SK-N-SH (cell line): ENCODE measurements around the gene KRTAP10-10. TPM values are rescaled to one million over a fixed set of nuclear protein-coding genes. Genes with fewer than 3 reads are reported as not detected.

Experiments
- CTCF ChIA-PET: fragments of 300-600, 350-600 bp; formaldehyde crosslinking; extraction: SDS; loops from one replicate; lab custom pipeline; 2021; lab: Yijun Ruan, JAX
- POLR2A ChIA-PET: fragments of 350-600 bp; sonication (Branson Sonifier 250); formaldehyde crosslinking; extraction: SDS; loops from one replicate; lab custom pipeline; 2020; ENCODE audit warnings: antibody characterized with exemption, inconsistent platforms; lab: Yijun Ruan, JAX
- DNase-seq: peaks from one replicate; pipeline ENCODE4 v3.0.0; 2012
- H2AFZ ChIP-seq: fragments of 200-600 bp; sonication (generic); 2 replicates; pipeline ENCODE4 v1.8.1; 2016; ENCODE audit warnings: antibody characterized with exemption, mild to moderate bottlenecking, low read depth
- H3F3A ChIP-seq: fragments of 200-600 bp; sonication (generic); replicated peaks from 2 replicates; pipeline ENCODE3; 2016; ENCODE audit warnings: antibody characterized with exemption, mild to moderate bottlenecking; ENCODE audit not compliant: insufficient read depth
- H3K27ac ChIP-seq, 2 experiments: fragments of 200-500 bp in 1 of 2; fragments of 200-600 bp in 1 of 2; sonication (Bioruptor generic) in 1 of 2; sonication (generic), shearing (Covaris generic) in 1 of 2; 2 replicates each; pipeline versions ENCODE4 v1.5.1 to v1.6.1; 2014 to 2016; ENCODE audit warnings: low read depth in 2 of 2, inconsistent platforms in 1 of 2, low read length in 1 of 2, mild to moderate bottlenecking in 1 of 2, mixed read lengths in 1 of 2
- H3K27me3 ChIP-seq: fragments of 200-600 bp; sonication (generic), shearing (Covaris generic); 2 replicates; pipeline ENCODE4 v1.6.1; 2016; ENCODE audit warnings: mixed run types; ENCODE audit not compliant: insufficient read depth
- H3K36me3 ChIP-seq, 2 experiments: fragments of 200-500 bp in 1 of 2; fragments of 200-600 bp in 1 of 2; sonication (Bioruptor generic) in 1 of 2; sonication (generic) in 1 of 2; replicated peaks in 1 of 2; 2 replicates each; pipeline versions ENCODE3 to v1.5.1; 2014 to 2016; ENCODE audit warnings: low read length in 1 of 2, mild to moderate bottlenecking in 1 of 2; ENCODE audit not compliant: insufficient read depth in 2 of 2, control insufficient read depth in 1 of 2
- H3K4me1 ChIP-seq, 2 experiments: fragments of 200-500 bp in 1 of 2; fragments of 200-600 bp in 1 of 2; sonication (Bioruptor generic) in 1 of 2; sonication (generic), shearing (Covaris generic) in 1 of 2; 2 replicates each; pipeline versions ENCODE4 v1.5.1 to v1.6.1; 2014 to 2016; ENCODE audit warnings: low read depth in 1 of 2, low read length in 1 of 2, mixed run types in 1 of 2; ENCODE audit not compliant: insufficient read depth in 2 of 2, control insufficient read depth in 1 of 2
- H3K4me2 ChIP-seq: fragments of 200-600 bp; sonication (generic), shearing (Covaris generic); 2 replicates; pipeline ENCODE4 v1.6.1; 2017; ENCODE audit warnings: mixed run types
- H3K4me3 ChIP-seq, 2 experiments: fragments of 200-500 bp in 1 of 2; fragments of 200-600 bp in 1 of 2; sonication (Bioruptor generic) in 1 of 2; sonication (generic), shearing (Covaris generic) in 1 of 2; 2 replicates each; pipeline versions ENCODE4 v1.5.1 to v1.8.1; 2014 to 2016; ENCODE audit warnings: low read depth in 2 of 2, inconsistent platforms in 1 of 2, low read length in 1 of 2, mild to moderate bottlenecking in 1 of 2, mixed read lengths in 1 of 2, moderate library complexity in 1 of 2
- H3K79me2 ChIP-seq: fragments of 200-600 bp; sonication (generic); 2 replicates; pipeline ENCODE4 v1.8.1; 2017; ENCODE audit warnings: mild to moderate bottlenecking; ENCODE audit not compliant: insufficient read depth
- H3K9ac ChIP-seq: fragments of 200-600 bp; sonication (generic); 2 replicates; pipeline ENCODE4 v1.6.1; 2017; ENCODE audit warnings: mixed run types
- H3K9me2 ChIP-seq: fragments of 200-600 bp; sonication (generic); 2 replicates; pipeline ENCODE4 v1.6.1; 2017; ENCODE audit warnings: mixed run types
- H3K9me3 ChIP-seq: fragments of 200-600 bp; sonication (generic); 2 replicates; pipeline ENCODE4 v1.6.1; 2017; ENCODE audit warnings: mixed run types, mild to moderate bottlenecking, moderate library complexity
- H4K20me1 ChIP-seq: fragments of 200-600 bp; sonication (generic); 2 replicates; pipeline ENCODE4 v1.6.1; 2017; ENCODE audit warnings: mild to moderate bottlenecking, mixed run types; ENCODE audit not compliant: insufficient read depth
- CHD2 ChIP-seq: fragments of 150-350 bp; IDR thresholded peaks from 2 replicates; pipeline ENCODE4 v1.6.1; 2018; ENCODE audit warnings: low read length; ENCODE audit not compliant: partially characterized antibody
- ELF1 ChIP-seq: IDR thresholded peaks from 2 replicates; pipeline ENCODE4 v1.4.0; 2012
- EP300 ChIP-seq, 2 experiments: IDR thresholded peaks; 2 replicates each; pipeline versions ENCODE4 v1.4.0 to v1.6.1; 2012; ENCODE audit warnings: borderline replicate concordance in 1 of 2, low read depth in 1 of 2, low read length in 1 of 2
- FOXM1 ChIP-seq: IDR thresholded peaks from 2 replicates; pipeline ENCODE4 v1.4.0; 2012; ENCODE audit warnings: low read depth, mild to moderate bottlenecking
- MXI1 ChIP-seq: IDR thresholded peaks from 2 replicates; pipeline ENCODE4 v1.6.1; 2012; ENCODE audit warnings: mild to moderate bottlenecking, low read depth, low read length, improper control_type of control experiment
- NFIC ChIP-seq: IDR thresholded peaks from 2 replicates; pipeline ENCODE4 v1.4.0; 2012; ENCODE audit warnings: borderline replicate concordance
- NRF1 ChIP-seq: IDR thresholded peaks from 2 replicates; pipeline ENCODE4 v1.6.1; 2012; ENCODE audit warnings: low read depth, mild to moderate bottlenecking, low read length
- POLR2AphosphoS5 ChIP-seq: IDR thresholded peaks from 2 replicates; pipeline ENCODE4 v1.6.1; 2012; ENCODE audit warnings: low read depth, low read length
- RAD21 ChIP-seq: IDR thresholded peaks from 2 replicates; pipeline ENCODE4 v1.6.1; 2012; ENCODE audit warnings: mild to moderate bottlenecking, low read length
- RFX5 ChIP-seq: IDR thresholded peaks from 2 replicates; pipeline ENCODE4 v1.6.1; 2012; ENCODE audit warnings: mild to moderate bottlenecking, improper control_type of control experiment, low read length
- RXRA ChIP-seq: IDR thresholded peaks from 2 replicates; pipeline ENCODE4 v1.4.0; 2012; ENCODE audit warnings: low read depth, mild to moderate bottlenecking, borderline replicate concordance
- SIN3A ChIP-seq: IDR thresholded peaks from 2 replicates; pipeline ENCODE4 v1.6.1; 2012; ENCODE audit warnings: low read depth, mild to moderate bottlenecking, low read length, moderate library complexity, borderline replicate concordance
- SMC3 ChIP-seq: IDR thresholded peaks from 2 replicates; pipeline ENCODE4 v1.6.1; 2012; ENCODE audit warnings: low read depth, low read length, improper control_type of control experiment
- TCF12 ChIP-seq: IDR thresholded peaks from 2 replicates; pipeline ENCODE4 v1.4.0; 2012
- YY1 ChIP-seq: IDR thresholded peaks from 2 replicates; pipeline ENCODE4 v1.4.0; 2012; ENCODE audit warnings: low read depth, mild to moderate bottlenecking
- WGBS: methylation state at CpG from one replicate; pipeline ENCODE4 v1.1.6; 2017; ENCODE audit warnings: low lambda C conversion rate; 5-methylcytosine and 5-hydroxymethylcytosine counted together
- polyA plus RNA-seq, 3 experiments: library from polyadenylated mRNA; depleted of rRNA; stranded (reverse); fragments of >200 nt; gene quantifications; 2 replicates each; pipeline ENCODE4 v1.2.3, GENCODE V29; 2012
- TF ChIP-seq, protein P1 (sequence below): fragments of 150-350 bp; IDR thresholded peaks from 2 replicates; pipeline ENCODE4 v1.6.1; 2016; ENCODE audit warnings: mild to moderate bottlenecking, low read depth, low read length
- TF ChIP-seq, protein P2 (sequence below): IDR thresholded peaks from 2 replicates; pipeline ENCODE4 v1.4.0; 2012; ENCODE audit warnings: low read depth
- TF ChIP-seq, protein P3 (sequence below): IDR thresholded peaks from 2 replicates; pipeline ENCODE4 v1.4.0; 2012; ENCODE audit warnings: low read depth, borderline replicate concordance
- TF ChIP-seq, protein P4 (sequence below): fragments of 200-600 bp; sonication (generic); IDR thresholded peaks from 2 replicates; pipeline ENCODE4 v1.6.1; 2017; ENCODE audit warnings: antibody characterized with exemption, mild to moderate bottlenecking, moderate library complexity
- TF ChIP-seq, protein P5 (sequence below): IDR thresholded peaks from 2 replicates; pipeline ENCODE4 v1.6.1; 2012; ENCODE audit warnings: mild to moderate bottlenecking, low read depth, low read length, moderate library complexity

KRTAP10-10 gene
- polyA plus RNA-seq, 1 of the 3 experiments (the other 2 are of a cell fraction) = not detected

DNA sequence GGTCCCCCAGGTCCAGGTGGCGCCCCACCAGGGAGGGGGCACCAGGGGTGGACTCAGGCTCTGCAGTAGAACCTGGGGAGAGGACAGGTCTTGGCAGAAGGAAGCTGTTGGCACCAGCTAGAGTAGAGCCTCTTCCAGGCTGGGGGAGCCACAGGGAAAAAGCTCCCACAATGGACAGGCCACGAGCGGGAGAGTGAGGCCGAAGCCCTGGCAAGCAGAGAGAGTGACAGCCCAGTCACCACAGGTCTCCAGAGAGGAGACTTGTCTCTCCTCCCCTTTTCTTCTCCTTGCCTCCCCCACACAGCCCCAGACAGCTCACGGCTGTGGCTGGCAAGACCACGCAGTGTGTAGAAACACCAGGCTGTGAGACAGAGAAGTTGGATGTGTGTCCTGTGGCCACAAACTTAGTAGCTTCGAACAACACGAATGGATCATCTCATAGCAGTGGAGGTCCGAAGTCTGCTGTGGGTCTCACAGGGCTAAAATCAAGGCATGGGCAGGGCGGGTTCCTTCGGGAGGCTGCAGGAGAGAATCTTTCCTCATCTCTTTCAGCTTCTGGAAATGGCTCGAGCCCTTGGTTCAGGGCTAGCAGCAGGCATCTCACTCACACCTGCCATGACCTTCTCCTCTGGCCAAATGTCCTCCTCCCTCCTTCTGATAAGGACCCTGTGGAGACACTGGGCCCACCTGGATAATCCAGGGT, 14.0 kb downstream of the KRTAP10-10 start:
- 12% methylated on average over 9 of the region's 12 CpGs for WGBS
- H3K79me2 ChIP-seq = no peaks in the 10 kb centered on the region
- no peak overlapping the region for H3K4me2 ChIP-seq
- no peak for DNase-seq
- H3K36me3 ChIP-seq = no peaks in the 10 kb centered on the region
- no peaks in the 10 kb centered on the region for H3K4me1 ChIP-seq
- no peaks in the 10 kb centered on the region for H3K9me3 ChIP-seq
- H3K9me2 ChIP-seq = no peaks in the 10 kb centered on the region
- CTCF ChIA-PET = no interaction called here
- no peak overlapping the region for H3K9ac ChIP-seq
- H3K27me3 ChIP-seq = peaks cover 62% of the 10 kb centered on the region
- POLR2A ChIA-PET = no interaction called here
- no peak overlapping the region for H3K4me3 ChIP-seq
- TF ChIP-seq, protein P1, sequence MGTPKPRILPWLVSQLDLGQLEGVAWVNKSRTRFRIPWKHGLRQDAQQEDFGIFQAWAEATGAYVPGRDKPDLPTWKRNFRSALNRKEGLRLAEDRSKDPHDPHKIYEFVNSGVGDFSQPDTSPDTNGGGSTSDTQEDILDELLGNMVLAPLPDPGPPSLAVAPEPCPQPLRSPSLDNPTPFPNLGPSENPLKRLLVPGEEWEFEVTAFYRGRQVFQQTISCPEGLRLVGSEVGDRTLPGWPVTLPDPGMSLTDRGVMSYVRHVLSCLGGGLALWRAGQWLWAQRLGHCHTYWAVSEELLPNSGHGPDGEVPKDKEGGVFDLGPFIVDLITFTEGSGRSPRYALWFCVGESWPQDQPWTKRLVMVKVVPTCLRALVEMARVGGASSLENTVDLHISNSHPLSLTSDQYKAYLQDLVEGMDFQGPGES = no peak
- TF ChIP-seq SMC3 (no peak), MXI1 (no peak), NRF1 (no peak), POLR2AphosphoS5 (no peak), YY1 (no peak), RAD21 (no peak), TCF12 (no peak), FOXM1 (no peak), ELF1 (no peak), RXRA (no peak), CHD2 (no peak), EP300 (IDR thresholded peaks at IDR 0.05; ENCODE audit: borderline replicate concordance in 1 of 2, low read depth in 1 of 2, low read length in 1 of 2) (no peak), RFX5 (no peak), NFIC (no peak), SIN3A (no peak)
- TF ChIP-seq, protein P2, sequence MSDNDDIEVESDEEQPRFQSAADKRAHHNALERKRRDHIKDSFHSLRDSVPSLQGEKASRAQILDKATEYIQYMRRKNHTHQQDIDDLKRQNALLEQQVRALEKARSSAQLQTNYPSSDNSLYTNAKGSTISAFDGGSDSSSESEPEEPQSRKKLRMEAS = no peak
- TF ChIP-seq, protein P3, sequence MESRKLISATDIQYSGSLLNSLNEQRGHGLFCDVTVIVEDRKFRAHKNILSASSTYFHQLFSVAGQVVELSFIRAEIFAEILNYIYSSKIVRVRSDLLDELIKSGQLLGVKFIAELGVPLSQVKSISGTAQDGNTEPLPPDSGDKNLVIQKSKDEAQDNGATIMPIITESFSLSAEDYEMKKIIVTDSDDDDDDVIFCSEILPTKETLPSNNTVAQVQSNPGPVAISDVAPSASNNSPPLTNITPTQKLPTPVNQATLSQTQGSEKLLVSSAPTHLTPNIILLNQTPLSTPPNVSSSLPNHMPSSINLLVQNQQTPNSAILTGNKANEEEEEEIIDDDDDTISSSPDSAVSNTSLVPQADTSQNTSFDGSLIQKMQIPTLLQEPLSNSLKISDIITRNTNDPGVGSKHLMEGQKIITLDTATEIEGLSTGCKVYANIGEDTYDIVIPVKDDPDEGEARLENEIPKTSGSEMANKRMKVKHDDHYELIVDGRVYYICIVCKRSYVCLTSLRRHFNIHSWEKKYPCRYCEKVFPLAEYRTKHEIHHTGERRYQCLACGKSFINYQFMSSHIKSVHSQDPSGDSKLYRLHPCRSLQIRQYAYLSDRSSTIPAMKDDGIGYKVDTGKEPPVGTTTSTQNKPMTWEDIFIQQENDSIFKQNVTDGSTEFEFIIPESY = no peak
- TF ChIP-seq, protein P4, sequence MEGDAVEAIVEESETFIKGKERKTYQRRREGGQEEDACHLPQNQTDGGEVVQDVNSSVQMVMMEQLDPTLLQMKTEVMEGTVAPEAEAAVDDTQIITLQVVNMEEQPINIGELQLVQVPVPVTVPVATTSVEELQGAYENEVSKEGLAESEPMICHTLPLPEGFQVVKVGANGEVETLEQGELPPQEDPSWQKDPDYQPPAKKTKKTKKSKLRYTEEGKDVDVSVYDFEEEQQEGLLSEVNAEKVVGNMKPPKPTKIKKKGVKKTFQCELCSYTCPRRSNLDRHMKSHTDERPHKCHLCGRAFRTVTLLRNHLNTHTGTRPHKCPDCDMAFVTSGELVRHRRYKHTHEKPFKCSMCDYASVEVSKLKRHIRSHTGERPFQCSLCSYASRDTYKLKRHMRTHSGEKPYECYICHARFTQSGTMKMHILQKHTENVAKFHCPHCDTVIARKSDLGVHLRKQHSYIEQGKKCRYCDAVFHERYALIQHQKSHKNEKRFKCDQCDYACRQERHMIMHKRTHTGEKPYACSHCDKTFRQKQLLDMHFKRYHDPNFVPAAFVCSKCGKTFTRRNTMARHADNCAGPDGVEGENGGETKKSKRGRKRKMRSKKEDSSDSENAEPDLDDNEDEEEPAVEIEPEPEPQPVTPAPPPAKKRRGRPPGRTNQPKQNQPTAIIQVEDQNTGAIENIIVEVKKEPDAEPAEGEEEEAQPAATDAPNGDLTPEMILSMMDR = no peak
- TF ChIP-seq, protein P5, sequence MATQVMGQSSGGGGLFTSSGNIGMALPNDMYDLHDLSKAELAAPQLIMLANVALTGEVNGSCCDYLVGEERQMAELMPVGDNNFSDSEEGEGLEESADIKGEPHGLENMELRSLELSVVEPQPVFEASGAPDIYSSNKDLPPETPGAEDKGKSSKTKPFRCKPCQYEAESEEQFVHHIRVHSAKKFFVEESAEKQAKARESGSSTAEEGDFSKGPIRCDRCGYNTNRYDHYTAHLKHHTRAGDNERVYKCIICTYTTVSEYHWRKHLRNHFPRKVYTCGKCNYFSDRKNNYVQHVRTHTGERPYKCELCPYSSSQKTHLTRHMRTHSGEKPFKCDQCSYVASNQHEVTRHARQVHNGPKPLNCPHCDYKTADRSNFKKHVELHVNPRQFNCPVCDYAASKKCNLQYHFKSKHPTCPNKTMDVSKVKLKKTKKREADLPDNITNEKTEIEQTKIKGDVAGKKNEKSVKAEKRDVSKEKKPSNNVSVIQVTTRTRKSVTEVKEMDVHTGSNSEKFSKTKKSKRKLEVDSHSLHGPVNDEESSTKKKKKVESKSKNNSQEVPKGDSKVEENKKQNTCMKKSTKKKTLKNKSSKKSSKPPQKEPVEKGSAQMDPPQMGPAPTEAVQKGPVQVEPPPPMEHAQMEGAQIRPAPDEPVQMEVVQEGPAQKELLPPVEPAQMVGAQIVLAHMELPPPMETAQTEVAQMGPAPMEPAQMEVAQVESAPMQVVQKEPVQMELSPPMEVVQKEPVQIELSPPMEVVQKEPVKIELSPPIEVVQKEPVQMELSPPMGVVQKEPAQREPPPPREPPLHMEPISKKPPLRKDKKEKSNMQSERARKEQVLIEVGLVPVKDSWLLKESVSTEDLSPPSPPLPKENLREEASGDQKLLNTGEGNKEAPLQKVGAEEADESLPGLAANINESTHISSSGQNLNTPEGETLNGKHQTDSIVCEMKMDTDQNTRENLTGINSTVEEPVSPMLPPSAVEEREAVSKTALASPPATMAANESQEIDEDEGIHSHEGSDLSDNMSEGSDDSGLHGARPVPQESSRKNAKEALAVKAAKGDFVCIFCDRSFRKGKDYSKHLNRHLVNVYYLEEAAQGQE = no peak
- TF ChIP-seq, all 33 proteins: peak for 0
- Histone ChIP-seq H2AFZ (no peak overlapping the region), H4K20me1 (no peaks in the 10 kb centered on the region), H3F3A (no peaks in the 10 kb centered on the region), H3K27ac (no peak overlapping the region)
